Liver (tissue), 3 donors: ENCODE data around the gene TRIO.

ENCODE experiments used
- CTCF ChIP-seq: fragments of 150-350 bp; IDR thresholded peaks from 2 replicates; pipeline ENCODE4 v1.5.1; 2017; ENCODE audit warnings: improper control_type of control experiment, low read depth, low read length; ENCODE audit not compliant: missing input control
- HNF4A ChIP-seq, 2 donors: conservative IDR thresholded peaks; 2 replicates each; pipeline ENCODE4 v1.6.1; 2016; ENCODE audit warnings: antibody characterized with exemption in 2 of 2, mild to moderate bottlenecking in 2 of 2
- HNF4G ChIP-seq: IDR thresholded peaks from 2 replicates; pipeline ENCODE4 v1.6.1; 2016; ENCODE audit warnings: antibody characterized with exemption
- JUND ChIP-seq, 2 donors: IDR thresholded peaks; 2 replicates each; pipeline ENCODE4 v1.6.1; 2016; ENCODE audit warnings: antibody characterized with exemption in 2 of 2
- MAX ChIP-seq: IDR thresholded peaks from 2 replicates; pipeline ENCODE4 v1.6.1; 2016; ENCODE audit warnings: antibody characterized with exemption
- SP1 ChIP-seq: IDR thresholded peaks from 2 replicates; pipeline ENCODE4 v1.6.1; 2018; ENCODE audit warnings: antibody characterized with exemption, mild to moderate bottlenecking
- TAF1 ChIP-seq: conservative IDR thresholded peaks from 2 replicates; pipeline ENCODE4 v1.6.1; 2016; ENCODE audit warnings: antibody characterized with exemption, mild to moderate bottlenecking
- YY1 ChIP-seq: IDR thresholded peaks from 2 replicates; pipeline ENCODE4 v1.6.1; 2016; ENCODE audit warnings: antibody characterized with exemption, mild to moderate bottlenecking
- ZBTB33 ChIP-seq: IDR thresholded peaks from 2 replicates; pipeline ENCODE4 v1.6.1; 2016; ENCODE audit warnings: antibody characterized with exemption
- donor health status: healthy.
- donor health status: healthy.

- TF ChIP-seq CTCF, result no peak
- no peak for TF ChIP-seq JUND (IDR thresholded peaks at IDR 0.05)
- no peak for TF ChIP-seq MAX
- TF ChIP-seq TAF1, result no peak
- no peak for TF ChIP-seq SP1
- TF ChIP-seq ZBTB33, result no peak
- TF ChIP-seq YY1, result no peak
- TF ChIP-seq HNF4G, result no peak
- TF ChIP-seq HNF4A (conservative IDR thresholded peaks at IDR 0.05), result no peak
These were observed 41.2 kb upstream of the TRIO start for GRCh38 chr5:14101922-14102321.
